Ishikawa (cell line): Measurements from ENCODE around the gene SMYD2.

Experiments
- CEBPB ChIP-seq: IDR thresholded peaks from 2 replicates; pipeline ENCODE4 v1.6.1; 2012
- CREB1 ChIP-seq: IDR thresholded peaks from 2 replicates; pipeline ENCODE4 v1.6.1; 2012; ENCODE audit warnings: low read depth
- EGR1 ChIP-seq: IDR thresholded peaks from 2 replicates; pipeline ENCODE4 v1.6.1; 2012
- EP300 ChIP-seq: IDR thresholded peaks from 2 replicates; pipeline ENCODE4 v1.6.1; 2012; ENCODE audit warnings: borderline replicate concordance
- FOXM1 ChIP-seq: IDR thresholded peaks from 2 replicates; pipeline ENCODE4 v1.6.1; 2012; ENCODE audit warnings: low read depth, borderline replicate concordance
- NFIC ChIP-seq: IDR thresholded peaks from 2 replicates; pipeline ENCODE4 v1.6.1; 2012
- RAD21 ChIP-seq: IDR thresholded peaks from 2 replicates; pipeline ENCODE4 v1.6.1; 2012; ENCODE audit warnings: low read depth
- REST ChIP-seq: IDR thresholded peaks from 2 replicates; pipeline ENCODE4 v1.6.1; 2012; ENCODE audit warnings: low read depth, mild to moderate bottlenecking
- TAF1 ChIP-seq: IDR thresholded peaks from 2 replicates; pipeline ENCODE4 v1.6.1; 2012; ENCODE audit warnings: low read depth, mild to moderate bottlenecking
- TCF12 ChIP-seq: IDR thresholded peaks from 2 replicates; pipeline ENCODE4 v1.6.1; 2012; ENCODE audit warnings: low read depth
- TEAD4 ChIP-seq: IDR thresholded peaks from 2 replicates; pipeline ENCODE4 v1.6.1; 2012
- YY1 ChIP-seq: IDR thresholded peaks from 2 replicates; pipeline ENCODE4 v1.6.1; 2012; ENCODE audit warnings: low read depth
- ZBTB7A ChIP-seq: IDR thresholded peaks from 2 replicates; pipeline ENCODE4 v1.6.1; 2012; ENCODE audit warnings: low read depth
- TF ChIP-seq, protein P1 (sequence below): IDR thresholded peaks from 2 replicates; pipeline ENCODE4 v1.6.1; 2012
- TF ChIP-seq, protein P2 (sequence below): IDR thresholded peaks from 2 replicates; pipeline ENCODE4 v1.6.1; 2012

The SMYD2 gene

DNA sequence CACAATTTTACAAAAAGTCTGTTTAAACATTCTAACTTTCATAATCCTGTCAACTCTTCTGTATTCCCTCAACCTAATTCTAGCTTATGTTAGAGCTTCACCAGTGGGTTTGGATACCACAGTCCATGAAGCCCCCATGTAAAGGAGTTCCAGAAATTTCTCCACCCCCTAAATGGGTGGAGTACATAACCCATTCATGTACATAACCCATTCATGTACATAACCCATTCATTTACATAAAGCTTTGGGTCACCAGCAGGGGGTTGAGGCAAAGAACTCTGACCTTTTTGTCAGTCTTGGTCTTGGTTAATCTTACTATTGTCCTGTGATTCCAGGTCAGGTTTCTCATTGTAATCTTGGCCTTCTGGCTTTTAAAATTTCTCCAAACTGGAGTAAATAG is 61.6 kb downstream of the SMYD2 start:
- TF ChIP-seq TAF1 (no peak), EP300 (no peak), EGR1 (no peak), TEAD4 (no peak), RAD21 (no peak), REST (no peak), YY1 (no peak)
- TF ChIP-seq, protein P1, sequence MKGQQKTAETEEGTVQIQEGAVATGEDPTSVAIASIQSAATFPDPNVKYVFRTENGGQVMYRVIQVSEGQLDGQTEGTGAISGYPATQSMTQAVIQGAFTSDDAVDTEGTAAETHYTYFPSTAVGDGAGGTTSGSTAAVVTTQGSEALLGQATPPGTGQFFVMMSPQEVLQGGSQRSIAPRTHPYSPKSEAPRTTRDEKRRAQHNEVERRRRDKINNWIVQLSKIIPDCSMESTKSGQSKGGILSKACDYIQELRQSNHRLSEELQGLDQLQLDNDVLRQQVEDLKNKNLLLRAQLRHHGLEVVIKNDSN = no peak

DNA sequence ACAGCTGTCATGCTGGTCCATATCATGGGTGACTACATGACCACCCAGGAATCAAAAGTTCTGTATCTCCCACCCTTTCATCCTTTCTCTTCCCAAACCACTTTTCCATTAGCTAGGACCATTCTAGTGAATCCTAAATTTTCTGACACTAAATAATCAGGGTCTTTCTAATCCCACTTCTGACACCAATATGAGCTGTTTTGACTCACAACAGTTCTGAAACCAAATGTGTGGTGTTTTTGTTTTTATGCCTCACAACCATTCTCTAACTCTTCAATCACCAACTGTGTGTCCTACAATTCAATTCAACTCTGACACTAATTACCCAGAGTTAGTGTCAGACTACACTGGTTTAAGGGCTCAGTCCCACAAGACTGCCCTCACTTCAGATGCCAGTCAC is 63.9 kb downstream of the SMYD2 start:
- TF ChIP-seq CEBPB (no peak), EGR1 (no peak), RAD21 (no peak), TCF12 (no peak), ZBTB7A (no peak)

DNA sequence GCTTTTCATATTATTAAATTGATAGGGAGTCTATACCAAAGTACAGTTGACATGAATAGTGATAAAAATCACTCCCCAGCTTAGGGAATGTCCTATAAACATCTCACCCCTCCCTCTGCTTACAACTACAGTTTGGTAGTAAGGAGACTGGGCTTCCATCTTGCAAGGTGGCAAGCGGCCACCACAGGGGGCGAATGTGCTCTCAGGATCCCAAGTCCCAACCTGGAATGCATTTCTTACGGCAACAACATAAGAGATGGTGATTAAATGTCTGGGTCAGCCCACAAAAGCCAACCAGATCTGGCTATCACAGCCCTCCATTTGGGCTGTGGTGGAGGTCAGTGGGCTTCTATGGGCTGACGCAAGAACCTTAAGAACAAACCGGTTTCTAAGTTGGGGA is 68.0 kb downstream of the SMYD2 start:
- TF ChIP-seq EGR1 (no peak), ZBTB7A (no peak), FOXM1 (no peak), RAD21 (no peak), REST (no peak), TAF1 (no peak), CREB1 (no peak)
- TF ChIP-seq, protein P2, sequence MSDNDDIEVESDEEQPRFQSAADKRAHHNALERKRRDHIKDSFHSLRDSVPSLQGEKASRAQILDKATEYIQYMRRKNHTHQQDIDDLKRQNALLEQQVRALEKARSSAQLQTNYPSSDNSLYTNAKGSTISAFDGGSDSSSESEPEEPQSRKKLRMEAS = no peak
- TF ChIP-seq, protein P1 = no peak

DNA sequence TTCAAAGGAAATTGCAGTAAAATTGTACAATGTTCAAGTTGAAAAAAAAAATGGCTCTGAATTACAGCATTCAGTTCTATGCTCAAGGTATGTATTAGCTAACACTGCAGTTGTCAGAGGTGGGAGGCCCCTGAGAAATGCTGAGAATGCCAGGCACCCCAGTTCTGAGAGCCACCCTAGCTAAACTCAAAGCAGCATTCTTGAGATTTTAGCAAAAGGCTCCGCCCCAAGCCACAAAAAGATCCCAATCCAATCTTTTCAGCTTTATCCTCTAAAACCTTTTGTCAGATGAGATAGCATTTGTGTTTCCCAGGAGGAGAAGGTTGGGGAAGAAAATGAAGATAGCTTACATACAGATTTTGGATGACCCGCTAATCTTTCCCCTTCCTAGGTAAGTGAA is 68.8 kb downstream of the SMYD2 start:
- TF ChIP-seq TEAD4 (0 out of 2 replicates have a peak, but pooled peaks have one; percentile 13), CREB1 (no peak)

DNA sequence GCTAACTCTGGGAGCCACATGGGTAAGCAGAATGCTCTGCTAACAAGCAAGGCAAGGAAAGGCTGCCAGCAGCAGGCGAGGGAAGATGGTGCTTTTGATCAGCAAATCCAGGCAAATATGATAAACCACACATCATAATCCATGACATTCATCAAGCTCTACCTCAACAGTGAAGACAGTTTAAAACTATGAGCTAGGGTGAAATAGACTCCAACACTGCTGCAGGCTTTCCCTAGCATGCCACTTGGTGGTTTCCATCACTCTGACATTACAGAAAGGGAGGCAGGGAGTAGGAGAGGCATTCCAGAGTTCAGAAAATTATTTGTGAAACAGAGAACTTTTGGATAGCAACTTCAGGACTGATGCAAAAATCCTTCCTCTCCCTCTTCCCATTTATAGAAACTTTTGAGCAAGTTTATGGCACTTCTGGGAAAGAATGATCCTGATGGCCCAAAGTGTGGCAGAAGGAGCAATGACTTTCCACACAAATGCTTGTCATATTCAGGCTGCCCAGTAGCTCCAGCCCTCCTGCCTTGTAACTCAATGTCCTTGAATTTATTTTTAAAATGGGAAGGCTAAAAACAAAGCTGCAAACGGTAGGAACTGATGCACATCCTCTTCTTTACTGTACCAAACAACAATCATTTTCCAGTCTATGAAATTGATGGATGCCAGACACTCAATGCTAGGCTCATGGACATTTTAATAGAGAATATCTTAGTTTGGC is 70.8 kb downstream of the SMYD2 start:
- TF ChIP-seq RAD21 (no peak), EGR1 (no peak), ZBTB7A (no peak), YY1 (no peak), CEBPB (no peak), REST (no peak), NFIC (no peak), TAF1 (no peak), CREB1 (no peak), TCF12 (no peak), FOXM1 (no peak), TEAD4 (no peak), EP300 (no peak)
- TF ChIP-seq, protein P1 = no peak
- TF ChIP-seq, protein P2 = no peak
